IMR-90 (cell line): ENCODE data around the gene CCDC177. TPM values are rescaled to one million over a fixed set of nuclear protein-coding genes. Genes with fewer than 3 reads are reported as not detected.

Experiments used
- ATAC-seq: fragments of 200-7000 bp; cut with Tn5 transposase; 2 replicates; pipeline ENCODE4 v1.9.1; 2020; ENCODE audit warnings: low read depth, mild to moderate bottlenecking, moderate library complexity
- BruUV-seq: library from RNA; stranded (reverse); fragments of 400-500 nt; replicated peaks from 2 replicates; lab custom pipeline; 2021; lab: Mats Ljungman, UMichigan
- CTCF ChIA-PET: fragments of 300-600 bp; formaldehyde crosslinking; extraction: SDS; loops from one replicate; lab custom pipeline; 2021; ENCODE audit warnings: antibody characterized with exemption; lab: Yijun Ruan, JAX
- POLR2A ChIA-PET: fragments of 300-600 bp; sonication (Branson Sonifier 250); formaldehyde crosslinking; loops from one replicate; lab custom pipeline; 2022; ENCODE audit warnings: antibody characterized with exemption; ENCODE audit not compliant: unreplicated experiment; lab: Charles Lee
- DNase-seq: peaks from one replicate; pipeline ENCODE4 v3.0.0; 2013
- H2AFZ ChIP-seq: replicated peaks from 2 replicates; pipeline ENCODE3; 2013; ENCODE audit warnings: low read length, mild to moderate bottlenecking; ENCODE audit not compliant: poor library complexity
- H2AK5ac ChIP-seq: 2 replicates; pipeline ENCODE4 v1.6.1; 2013; ENCODE audit warnings: low read depth, low read length, inconsistent platforms
- H2AK9ac ChIP-seq: replicated peaks from 2 replicates; pipeline ENCODE3; 2013; ENCODE audit warnings: mild to moderate bottlenecking, low read depth, low read length, moderate library complexity; ENCODE audit not compliant: poor library complexity
- H2BK120ac ChIP-seq: 2 replicates; pipeline ENCODE4 v1.6.1; 2013; ENCODE audit warnings: low read depth, low read length, inconsistent platforms
- H2BK15ac ChIP-seq: 3 replicates; pipeline ENCODE4 v1.6.1; 2013; ENCODE audit warnings: low read depth, low read length, inconsistent platforms
- H2BK20ac ChIP-seq: 2 replicates; pipeline ENCODE4 v1.6.1; 2013; ENCODE audit warnings: low read depth, mild to moderate bottlenecking, inconsistent platforms, low read length, moderate library complexity
- H2BK5ac ChIP-seq: 2 replicates; pipeline ENCODE4 v1.6.1; 2013; ENCODE audit warnings: mild to moderate bottlenecking, low read depth, low read length, inconsistent platforms; ENCODE audit not compliant: poor library complexity, severe bottlenecking
- H3K14ac ChIP-seq: replicated peaks from 2 replicates; pipeline ENCODE4 v1.6.1; 2013; ENCODE audit warnings: low read depth, low read length, inconsistent platforms
- H3K18ac ChIP-seq: 2 replicates; pipeline ENCODE4 v1.6.1; 2013; ENCODE audit warnings: low read depth, low read length, control low read depth
- H3K23ac ChIP-seq: 2 replicates; pipeline ENCODE4 v1.6.1; 2013; ENCODE audit warnings: low read depth, low read length, inconsistent platforms
- H3K27ac ChIP-seq: 2 replicates; pipeline ENCODE4 v1.5.1; 2013; ENCODE audit warnings: mild to moderate bottlenecking, control low read depth, low read length; ENCODE audit not compliant: insufficient read depth
- H3K27me3 ChIP-seq: 2 replicates; pipeline ENCODE4 v1.6.1; 2013; ENCODE audit warnings: low read length; ENCODE audit not compliant: control insufficient read depth, insufficient read depth
- H3K36me3 ChIP-seq: 2 replicates; pipeline ENCODE4 v1.6.1; 2013; ENCODE audit warnings: low read length, mixed read lengths; ENCODE audit not compliant: control insufficient read depth, insufficient read depth
- H3K4ac ChIP-seq: 2 replicates; pipeline ENCODE4 v1.6.1; 2013; ENCODE audit warnings: low read depth, low read length, inconsistent platforms
- H3K4me1 ChIP-seq: 2 replicates; pipeline ENCODE4 v1.6.1; 2013; ENCODE audit warnings: low read length, mixed read lengths; ENCODE audit not compliant: control insufficient read depth, insufficient read depth
- H3K4me2 ChIP-seq: 2 replicates; pipeline ENCODE4 v1.6.1; 2013; ENCODE audit warnings: low read depth, mild to moderate bottlenecking, control low read depth, low read length, moderate library complexity
- H3K4me3 ChIP-seq: 2 replicates; pipeline ENCODE4 v1.5.1; 2013; ENCODE audit warnings: low read depth, mild to moderate bottlenecking, control low read depth, low read length, moderate library complexity; ENCODE audit not compliant: insufficient read depth
- H3K56ac ChIP-seq: 2 replicates; pipeline ENCODE4 v1.6.1; 2013; ENCODE audit warnings: low read length, inconsistent platforms; ENCODE audit not compliant: insufficient read depth; ENCODE audit errors: extremely low read depth
- H3K79me1 ChIP-seq, 2 experiments: 2 replicates each; pipeline ENCODE4 v1.6.1; 2013; ENCODE audit warnings: low read length in 2 of 2, inconsistent platforms in 1 of 2, low read depth in 1 of 2
- H3K9ac ChIP-seq: 2 replicates; pipeline ENCODE4 v1.6.1; 2013; ENCODE audit warnings: low read depth, low read length, control low read depth
- H3K9me1 ChIP-seq: 2 replicates; pipeline ENCODE4 v1.6.1; 2013; ENCODE audit warnings: low read length, inconsistent platforms; ENCODE audit not compliant: insufficient read depth
- H3K9me3 ChIP-seq: 2 replicates; pipeline ENCODE4 v1.6.1; 2013; ENCODE audit warnings: low read length; ENCODE audit not compliant: control insufficient read depth, insufficient read depth
- H4K20me1 ChIP-seq: 2 replicates; pipeline ENCODE4 v1.6.1; 2013; ENCODE audit warnings: low read length, inconsistent platforms; ENCODE audit not compliant: insufficient read depth
- H4K5ac ChIP-seq: 2 replicates; pipeline ENCODE4 v1.6.1; 2013; ENCODE audit warnings: mild to moderate bottlenecking, low read depth, low read length, control low read depth
- H4K8ac ChIP-seq, 2 experiments: 2 replicates each; pipeline ENCODE4 v1.6.1; 2013; ENCODE audit warnings: low read depth in 2 of 2, low read length in 2 of 2, control low read depth in 1 of 2, inconsistent platforms in 1 of 2
- H4K91ac ChIP-seq: 2 replicates; pipeline ENCODE4 v1.6.1; 2013; ENCODE audit warnings: low read depth, low read length, inconsistent platforms; ENCODE audit not compliant: insufficient read depth
- CHD1 ChIP-seq: IDR thresholded peaks from 2 replicates; pipeline ENCODE4 v1.6.1; 2012; ENCODE audit warnings: low read depth, low read length, improper control_type of control experiment
- ELK1 ChIP-seq: fragments of 150-350 bp; IDR thresholded peaks from 2 replicates; pipeline ENCODE4 v1.6.1; 2016; ENCODE audit warnings: low read depth, mild to moderate bottlenecking, low read length, moderate library complexity, borderline replicate concordance
- MAZ ChIP-seq: IDR thresholded peaks from 2 replicates; pipeline ENCODE4 v1.6.1; 2012; ENCODE audit warnings: low read depth, mild to moderate bottlenecking, low read length, improper control_type of control experiment, moderate library complexity, borderline replicate concordance
- RAD21 ChIP-seq: IDR thresholded peaks from 2 replicates; pipeline ENCODE4 v1.6.1; 2012; ENCODE audit warnings: low read length, improper control_type of control experiment
- WGBS, 2 experiments: methylation state at CpG; one replicate each; pipeline versions ENCODE4 v1.1.5 to v1.1.7; 2013; ENCODE audit warnings: missing lambda C conversion rate in 2 of 2; ENCODE audit not compliant: insufficient read length in 1 of 2; ENCODE audit errors: extremely low coverage in 2 of 2; 5-methylcytosine and 5-hydroxymethylcytosine counted together
- dilution Hi-C: fragments of 300-500 bp; cut with HindIII; formaldehyde crosslinking; loops from one replicate; pipeline ENCODE4 v1.14.3; 2018; ENCODE audit warnings: low sequenced_read_pairs; ENCODE audit not compliant: unreplicated experiment
- in situ Hi-C: fragments of 300-500 bp; cut with MboI; formaldehyde crosslinking; loops from 3 replicates; pipeline ENCODE4 v1.14.3; 2019; ENCODE audit warnings: low sequenced_read_pairs, inconsistent platforms, mixed read lengths
- intact Hi-C: fragments of 100-400 bp; cut with micrococcal nuclease; formaldehyde crosslinking; loops from 2 replicates; pipeline ENCODE4 v1.10.0; 2022
- polyA plus RNA-seq, 3 experiments: library from polyadenylated mRNA; depleted of rRNA; stranded (reverse); fragments of >200 nt; gene quantifications; 2 replicates each; pipeline ENCODE4 v1.2.3, GENCODE V29; 2012; ENCODE audit warnings: low replicate concordance in 1 of 3
- total RNA-seq: library from RNA; depleted of rRNA; stranded (reverse); fragments of >200 nt; gene quantifications from 2 replicates; pipeline ENCODE4 v1.2.3, GENCODE V29; 2012

CCDC177 gene
- total and polyA plus RNA-seq, 2 of the 4 experiments (the other 2 are of a cell fraction), result not detected

GRCh38 chr14:69620981-69621380, 46.3 kb upstream of the CCDC177 start:
- Histone ChIP-seq H2BK15ac (no peak overlapping the region), H2BK5ac (no peak overlapping the region), H4K20me1 (peaks cover 56% of the 10 kb centered on the region), H3K4me3 (no peak overlapping the region), H4K91ac (no peak overlapping the region), H3K36me3 (no peaks in the 10 kb centered on the region), H3K23ac (no peak overlapping the region; the same call in 1 of the 2 replicates), H3K4me2 (no peak overlapping the region), H2BK20ac (no peak overlapping the region), H3K9me1 (peaks cover 24% of the 10 kb centered on the region), H3K14ac (no peak overlapping the region), H2BK120ac (no peak overlapping the region), H3K18ac (no peak overlapping the region), H3K56ac (no peak overlapping the region), H4K8ac (no peak overlapping the region), H4K5ac (no peak overlapping the region), H2AK9ac (no peak overlapping the region), H3K27ac (no peak overlapping the region), H2AFZ (no peak overlapping the region), H2AK5ac (no peak overlapping the region), H3K9ac (no peak overlapping the region), H3K4ac (no peak overlapping the region; the same call in 1 of the 2 replicates), H3K79me1 (peaks cover 42 to 87% of the 10 kb centered on the region in 2 experiments), H3K9me3 (no peaks in the 10 kb centered on the region), H3K4me1 (peaks cover 22% of the 10 kb centered on the region), H3K27me3 (no peaks in the 10 kb centered on the region)
- CTCF ChIA-PET, result no interaction called here
- TF ChIP-seq MAZ (no peak), CHD1 (no peak), RAD21 (no peak), ELK1 (no peak)
- POLR2A ChIA-PET, result no interaction called here
- dilution Hi-C loops (no loop called here), in situ Hi-C loops (no loop called here), intact Hi-C loops (no loop called here)
- no CpG with 5 or more reads among the region's 2 CpGs for WGBS, 2 experiments
- BruUV-seq, result no TSS peak
- DNase-seq, result no peak
- ATAC-seq, result no peak
